SK-N-MC (cell line): ENCODE measurements around the gene SLC9A9.

ENCODE experiments used
- DNase-seq: peaks from one replicate; pipeline ENCODE4 v3.0.0-alpha.2; 2011; ENCODE audit warnings: low read depth, low spot score
- H3K27ac ChIP-seq: fragments of 200-600 bp; sonication (generic); 2 replicates; pipeline ENCODE4 v1.5.1; 2016; ENCODE audit warnings: mixed run types
- H3K36me3 ChIP-seq: fragments of 200-600 bp; sonication (generic); 2 replicates; pipeline ENCODE4 v1.6.1; 2017; ENCODE audit warnings: antibody characterized with exemption, low read length, mixed read lengths; ENCODE audit not compliant: insufficient read depth
- H3K4me3 ChIP-seq: fragments of 200-600 bp; sonication (generic); 2 replicates; pipeline ENCODE4 v1.5.1; 2016
- H3K9ac ChIP-seq: fragments of 200-600 bp; sonication (generic); 2 replicates; pipeline ENCODE4 v1.8.0; 2017; ENCODE audit warnings: mixed run types, mixed read lengths; ENCODE audit not compliant: insufficient read length
- H3K9me3 ChIP-seq: fragments of 200-600 bp; sonication (generic); 2 replicates; pipeline ENCODE4 v1.6.1; 2017; ENCODE audit warnings: low read depth, mild to moderate bottlenecking, antibody characterized with exemption, low read length, moderate library complexity, mixed read lengths
- EZH2 ChIP-seq: fragments of 200-600 bp; sonication (generic); IDR thresholded peaks from one replicate; pipeline ENCODE4 v1.6.1; 2017; ENCODE audit warnings: antibody characterized with exemption
- FOXP2 ChIP-seq: optimal IDR thresholded peaks from 2 replicates; pipeline ENCODE3; 2011; ENCODE audit warnings: mild to moderate bottlenecking, moderate library complexity; ENCODE audit not compliant: insufficient read depth; ENCODE audit errors: extremely low read length, control extremely low read depth
- POLR2AphosphoS5 ChIP-seq: IDR thresholded peaks from 2 replicates; pipeline ENCODE4 v1.6.1; 2012; ENCODE audit warnings: mild to moderate bottlenecking, low read depth, low read length, borderline replicate concordance

SLC9A9 gene

DNA sequence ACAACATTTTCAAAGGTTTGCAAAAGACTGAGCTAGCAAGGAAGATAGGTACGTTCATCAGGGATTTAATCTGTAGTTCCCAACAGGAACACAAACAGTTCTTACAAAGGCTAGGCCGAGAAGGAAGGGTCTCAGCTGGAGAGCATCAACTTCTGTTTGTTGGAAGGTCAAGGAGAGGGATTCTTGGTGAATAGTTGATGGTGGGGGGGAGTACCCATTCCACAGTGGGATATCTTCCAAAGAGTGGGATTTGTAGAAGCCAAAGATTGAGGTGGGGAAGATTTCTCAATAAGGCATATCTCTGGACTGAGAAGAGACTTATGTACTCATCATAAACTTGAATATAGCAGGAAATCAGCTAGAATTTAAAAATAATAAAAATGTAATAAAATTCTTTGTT, 496.9 kb downstream of the SLC9A9 start:
- no peak overlapping the region for H3K4me3 ChIP-seq
- no peak for DNase-seq
- H3K9ac ChIP-seq: no peak overlapping the region
- H3K9me3 ChIP-seq: no peaks in the 10 kb centered on the region
- no peaks in the 10 kb centered on the region for H3K36me3 ChIP-seq
- TF ChIP-seq EZH2 (no peak), POLR2AphosphoS5 (no peak), FOXP2 (no peak)
- no peak overlapping the region for H3K27ac ChIP-seq

DNA sequence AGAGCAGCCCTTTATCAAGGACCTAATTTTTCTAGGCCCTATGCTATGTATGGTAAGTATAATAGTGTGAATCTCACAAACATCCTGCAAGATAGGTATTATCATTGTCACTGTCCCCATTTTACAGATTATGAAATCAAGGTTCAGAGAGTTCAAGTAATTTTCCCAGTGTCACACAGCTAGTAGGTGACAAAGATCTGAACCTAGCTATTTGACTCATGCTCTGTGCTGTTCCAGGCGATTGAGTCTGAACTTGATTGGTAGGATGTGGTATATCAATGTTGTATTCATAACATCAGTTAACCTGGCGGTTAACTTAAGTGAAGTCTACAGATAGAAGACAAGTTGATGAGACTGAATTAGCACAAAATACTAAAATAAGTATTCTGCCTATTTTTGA, 498.8 kb downstream of the SLC9A9 start:
- H3K27ac ChIP-seq: no peak overlapping the region
- no peak overlapping the region for H3K9ac ChIP-seq
- no peak for TF ChIP-seq EZH2
- H3K4me3 ChIP-seq: no peak overlapping the region
- H3K9me3 ChIP-seq: no peaks in the 10 kb centered on the region
- DNase-seq: no peak
- no peaks in the 10 kb centered on the region for H3K36me3 ChIP-seq

DNA sequence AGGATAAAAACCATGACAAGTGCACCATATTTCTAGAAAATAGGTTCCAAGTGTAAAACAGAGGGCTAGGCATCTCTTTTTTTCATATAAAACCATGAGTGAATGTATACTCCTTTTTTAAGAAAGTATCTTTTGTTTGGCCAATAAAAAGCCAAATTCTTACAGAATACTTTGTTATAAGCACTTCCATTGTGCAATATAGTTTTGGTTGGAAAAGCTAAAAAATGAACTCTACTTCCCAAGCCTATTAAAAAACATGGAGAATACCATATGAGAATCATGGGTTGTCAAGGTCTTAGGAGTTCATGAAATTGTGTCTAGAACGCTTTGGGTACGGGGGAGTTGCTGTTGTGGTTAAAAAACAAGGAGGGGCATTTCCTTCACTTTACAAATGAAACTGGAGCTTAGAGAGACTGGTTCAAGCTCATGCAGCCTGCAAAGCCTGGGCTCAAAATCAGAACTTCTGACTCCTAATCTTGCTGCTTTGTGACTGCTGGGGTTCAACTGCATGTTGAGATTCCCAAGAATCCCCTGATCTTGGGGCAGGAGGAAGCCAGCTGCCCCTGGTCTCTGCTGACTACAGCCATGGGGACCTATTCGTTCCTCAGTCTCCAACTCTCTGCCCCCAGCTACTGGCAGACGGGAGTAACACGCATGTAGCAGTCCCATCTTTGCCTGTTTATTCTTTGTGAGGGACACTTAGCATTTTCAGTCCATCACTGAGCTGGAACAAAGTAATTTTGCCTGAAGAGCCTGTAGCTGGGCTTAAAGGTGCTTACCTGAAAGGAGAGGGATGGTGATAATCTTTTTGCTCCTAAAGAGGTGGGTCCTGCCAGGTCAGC, 499.6 kb downstream of the SLC9A9 start:
- Histone ChIP-seq H3K36me3 (no peaks in the 10 kb centered on the region), H3K4me3 (no peak overlapping the region), H3K27ac (no peak overlapping the region), H3K9me3 (no peaks in the 10 kb centered on the region), H3K9ac (no peak overlapping the region)
- no peak for DNase-seq
- TF ChIP-seq EZH2 (no peak), POLR2AphosphoS5 (no peak), FOXP2 (no peak)

DNA sequence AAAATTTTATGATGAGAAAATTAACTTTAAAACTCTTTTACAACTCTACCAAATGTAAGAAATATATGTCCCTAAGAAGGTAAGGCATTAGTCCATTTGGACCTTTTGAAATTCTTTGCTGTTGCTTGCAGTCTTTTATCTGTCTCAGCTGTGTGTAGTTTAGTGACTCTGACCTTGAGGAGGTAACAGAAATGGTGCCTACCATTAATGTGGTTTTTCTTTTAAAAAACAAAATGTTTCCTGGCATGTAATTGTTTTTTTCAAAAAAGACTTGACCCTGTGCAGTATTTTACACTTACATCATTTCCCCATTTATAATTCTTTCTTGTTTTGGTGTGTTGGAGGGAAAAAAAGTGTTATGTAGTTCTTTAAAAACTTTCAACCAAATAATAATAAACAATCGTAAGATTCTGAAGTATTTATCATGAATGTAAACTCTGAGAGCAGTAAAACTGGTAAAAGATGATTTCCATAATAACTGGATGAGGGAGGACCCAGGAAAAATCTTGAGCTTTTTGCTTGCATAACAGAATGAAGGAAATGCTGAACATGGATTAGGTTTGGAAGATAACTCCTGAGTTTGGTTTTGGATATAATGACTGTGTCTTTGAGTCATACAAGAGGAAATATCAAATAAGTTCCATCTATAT, 503.6 kb downstream of the SLC9A9 start:
- Histone ChIP-seq H3K4me3 (no peak overlapping the region), H3K27ac (no peak overlapping the region), H3K9ac (no peak overlapping the region), H3K9me3 (no peaks in the 10 kb centered on the region), H3K36me3 (no peaks in the 10 kb centered on the region)
- DNase-seq: no peak
- no peak for TF ChIP-seq FOXP2
- TF ChIP-seq POLR2AphosphoS5: no peak
- no peak for TF ChIP-seq EZH2

DNA sequence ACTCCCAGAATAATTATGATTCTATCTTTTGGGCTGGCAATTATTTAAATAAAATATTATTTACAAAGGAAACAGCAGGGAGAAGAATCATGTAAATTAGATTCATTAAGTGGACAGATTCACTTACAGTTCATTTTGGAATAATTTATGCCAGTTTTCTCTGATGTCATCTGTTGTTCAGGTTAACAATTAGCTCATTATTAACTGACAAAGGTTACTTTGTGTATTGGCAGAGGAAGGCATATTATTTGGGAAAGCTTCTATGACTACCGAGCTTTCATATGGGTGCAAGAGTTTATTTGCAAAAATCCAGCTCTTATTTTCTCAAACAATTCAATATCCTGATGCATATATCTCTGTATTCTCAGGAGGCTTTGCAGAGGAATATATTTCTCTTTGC, 504.3 kb downstream of the SLC9A9 start:
- Histone ChIP-seq H3K36me3 (no peaks in the 10 kb centered on the region), H3K9ac (no peak overlapping the region), H3K4me3 (no peak overlapping the region), H3K27ac (no peak overlapping the region), H3K9me3 (no peaks in the 10 kb centered on the region)
- TF ChIP-seq FOXP2 (no peak), EZH2 (no peak), POLR2AphosphoS5 (no peak)
- no peak for DNase-seq

DNA sequence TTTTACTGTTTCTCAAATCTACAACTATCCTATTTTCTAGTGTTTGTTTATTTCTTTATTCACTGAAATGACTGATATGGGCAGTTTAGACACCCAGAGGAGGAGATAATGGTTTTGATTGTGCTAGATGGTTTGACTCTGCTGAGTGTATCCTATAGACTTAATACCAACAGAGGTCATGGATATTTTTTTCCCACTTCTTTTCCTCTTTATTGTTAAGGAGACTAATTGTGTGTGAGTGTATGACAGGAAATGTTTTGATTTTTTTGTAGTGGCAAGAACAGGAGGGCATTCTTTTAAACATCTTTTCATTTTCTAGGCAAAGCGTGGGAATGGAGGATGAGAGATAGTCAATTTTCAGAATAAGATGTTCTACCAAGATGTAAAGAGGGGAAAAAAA, 505.2 kb downstream of the SLC9A9 start:
- Histone ChIP-seq H3K9ac (no peak overlapping the region), H3K36me3 (no peaks in the 10 kb centered on the region), H3K4me3 (no peak overlapping the region), H3K27ac (no peak overlapping the region), H3K9me3 (no peaks in the 10 kb centered on the region)
- TF ChIP-seq FOXP2: no peak
- TF ChIP-seq EZH2: no peak
- no peak for TF ChIP-seq POLR2AphosphoS5
- DNase-seq: no peak

DNA sequence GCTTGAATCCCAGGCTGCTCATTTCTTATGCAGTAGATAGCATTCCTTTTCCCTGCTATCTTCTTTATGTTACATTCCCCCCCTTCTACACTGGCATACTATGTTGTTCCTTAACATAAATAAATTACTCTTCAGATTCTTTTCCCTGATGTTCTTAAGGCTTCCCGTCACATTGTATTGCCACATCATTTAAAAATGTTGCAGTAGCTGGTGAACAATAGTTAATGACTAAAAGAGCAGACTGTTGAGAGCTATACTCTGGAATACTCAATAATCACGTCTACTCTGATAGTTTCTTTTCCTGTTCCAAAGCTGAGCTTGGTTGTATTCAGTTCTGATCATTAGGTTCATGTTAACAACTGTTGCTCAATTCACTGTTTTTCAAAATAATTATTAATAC, 508.8 kb downstream of the SLC9A9 start:
- no peak for TF ChIP-seq FOXP2
- Histone ChIP-seq H3K27ac (no peak overlapping the region), H3K36me3 (no peaks in the 10 kb centered on the region), H3K9me3 (no peaks in the 10 kb centered on the region; the same call in 1 of the 2 replicates), H3K9ac (no peak overlapping the region), H3K4me3 (no peak overlapping the region)
- DNase-seq: no peak

DNA sequence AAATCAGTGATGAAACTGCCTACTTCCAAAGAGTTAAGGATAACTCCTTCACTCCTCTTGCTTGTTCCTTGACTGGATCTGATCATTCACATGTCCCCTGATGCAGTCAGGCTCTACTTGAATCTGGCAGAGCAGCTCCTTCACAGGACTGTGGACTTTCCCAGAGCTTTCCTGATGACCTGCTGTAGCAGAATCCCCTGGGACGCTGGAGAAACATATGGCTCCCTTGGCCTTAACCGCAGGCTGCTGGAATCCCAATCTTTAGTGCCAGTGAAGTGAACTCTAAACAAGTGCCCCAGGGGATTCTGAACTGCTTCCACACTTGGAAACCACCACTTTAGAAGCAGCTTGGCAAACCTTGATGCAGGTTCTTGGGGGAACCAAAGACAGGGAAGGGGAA, 510.9 kb downstream of the SLC9A9 start:
- Histone ChIP-seq H3K4me3 (no peak overlapping the region), H3K9ac (no peak overlapping the region), H3K9me3 (no peaks in the 10 kb centered on the region; the same call in 1 of the 2 replicates), H3K36me3 (no peaks in the 10 kb centered on the region), H3K27ac (no peak overlapping the region)
- TF ChIP-seq EZH2 (no peak), FOXP2 (no peak), POLR2AphosphoS5 (no peak)
- no peak for DNase-seq

DNA sequence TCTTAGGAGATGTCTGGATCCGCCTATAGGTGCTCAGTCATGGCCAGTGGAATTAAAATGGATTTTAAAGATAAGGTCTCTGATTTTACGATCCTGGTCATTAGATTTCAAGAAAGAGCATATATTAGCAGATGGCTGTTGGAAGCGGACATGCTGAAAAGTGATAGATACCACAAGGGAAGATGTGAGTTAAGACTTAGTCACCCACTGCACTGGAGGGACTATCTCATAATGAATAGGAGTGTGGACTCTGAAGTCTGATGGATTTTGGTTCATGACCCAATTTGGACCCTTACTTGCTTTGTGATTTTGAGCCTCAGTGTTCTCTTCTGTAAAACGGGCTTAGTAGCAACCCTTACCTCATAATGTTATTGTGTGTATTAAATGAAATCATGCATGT, 514.0 kb downstream of the SLC9A9 start:
- DNase-seq: no peak
- H3K27ac ChIP-seq: no peak overlapping the region
- H3K9me3 ChIP-seq: no peaks in the 10 kb centered on the region; the same call in 1 of the 2 replicates
- TF ChIP-seq FOXP2: no peak
- no peak for TF ChIP-seq EZH2
- no peak for TF ChIP-seq POLR2AphosphoS5
- no peak overlapping the region for H3K4me3 ChIP-seq
- no peak overlapping the region for H3K9ac ChIP-seq
- H3K36me3 ChIP-seq: no peaks in the 10 kb centered on the region
